Thyroid gland (tissue), 4 donors: ENCODE results near the gene PPIP5K1.

Experiments used
- POLR2A ChIP-seq, 2 donors: fragments of 450-650 bp; IDR thresholded peaks; one replicate each; pipeline ENCODE4 v1.6.1; 2017; ENCODE audit warnings: antibody characterized with exemption in 2 of 2, mild to moderate bottlenecking in 2 of 2, moderate library complexity in 1 of 2
- TF ChIP-seq, protein P1 (sequence below), 6 experiments: fragments of 200-600 bp in 3 of 6; fragments of 450-650 bp in 3 of 6; sonication (generic) in 3 of 6; IDR thresholded peaks; one replicate each; pipeline ENCODE4 v1.5.1; 2016 to 2019; ENCODE audit warnings: antibody characterized with exemption in 6 of 6, mild to moderate bottlenecking in 2 of 6, inconsistent platforms in 1 of 6, moderate library complexity in 1 of 6

DNA sequence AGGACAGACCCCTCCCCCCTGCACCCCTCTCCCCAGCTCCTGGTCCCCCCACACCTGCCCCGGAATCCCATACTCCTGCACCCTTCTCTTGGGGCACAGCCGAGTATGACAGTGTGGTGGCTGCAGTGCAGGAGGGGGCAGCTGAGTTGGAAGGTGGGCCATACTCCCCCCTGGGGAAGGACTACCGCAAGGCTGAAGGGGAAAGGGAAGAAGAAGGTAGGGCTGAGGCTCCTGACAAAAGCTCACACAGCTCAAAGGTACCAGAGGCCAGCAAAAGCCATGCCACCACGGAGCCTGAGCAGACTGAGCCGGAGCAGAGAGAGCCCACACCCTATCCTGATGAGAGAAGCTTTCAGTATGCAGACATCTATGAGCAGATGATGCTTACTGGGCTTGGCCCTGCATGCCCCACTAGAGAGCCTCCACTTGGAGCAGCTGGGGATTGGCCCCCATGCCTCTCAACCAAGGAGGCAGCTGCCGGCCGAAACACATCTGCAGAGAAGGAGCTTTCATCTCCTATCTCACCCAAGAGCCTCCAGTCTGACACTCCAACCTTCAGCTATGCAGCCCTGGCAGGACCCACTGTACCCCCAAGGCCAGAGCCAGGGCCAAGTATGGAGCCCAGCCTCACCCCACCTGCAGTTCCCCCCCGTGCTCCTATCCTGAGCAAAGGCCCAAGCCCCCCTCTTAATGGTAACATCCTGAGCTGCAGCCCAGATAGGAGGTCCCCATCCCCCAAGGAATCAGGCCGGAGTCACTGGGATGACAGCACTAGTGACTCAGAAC is 62.8 kb downstream of the PPIP5K1 start:
- TF ChIP-seq POLR2A (IDR thresholded peaks at IDR 0.05), result no peak
- TF ChIP-seq, protein P1, sequence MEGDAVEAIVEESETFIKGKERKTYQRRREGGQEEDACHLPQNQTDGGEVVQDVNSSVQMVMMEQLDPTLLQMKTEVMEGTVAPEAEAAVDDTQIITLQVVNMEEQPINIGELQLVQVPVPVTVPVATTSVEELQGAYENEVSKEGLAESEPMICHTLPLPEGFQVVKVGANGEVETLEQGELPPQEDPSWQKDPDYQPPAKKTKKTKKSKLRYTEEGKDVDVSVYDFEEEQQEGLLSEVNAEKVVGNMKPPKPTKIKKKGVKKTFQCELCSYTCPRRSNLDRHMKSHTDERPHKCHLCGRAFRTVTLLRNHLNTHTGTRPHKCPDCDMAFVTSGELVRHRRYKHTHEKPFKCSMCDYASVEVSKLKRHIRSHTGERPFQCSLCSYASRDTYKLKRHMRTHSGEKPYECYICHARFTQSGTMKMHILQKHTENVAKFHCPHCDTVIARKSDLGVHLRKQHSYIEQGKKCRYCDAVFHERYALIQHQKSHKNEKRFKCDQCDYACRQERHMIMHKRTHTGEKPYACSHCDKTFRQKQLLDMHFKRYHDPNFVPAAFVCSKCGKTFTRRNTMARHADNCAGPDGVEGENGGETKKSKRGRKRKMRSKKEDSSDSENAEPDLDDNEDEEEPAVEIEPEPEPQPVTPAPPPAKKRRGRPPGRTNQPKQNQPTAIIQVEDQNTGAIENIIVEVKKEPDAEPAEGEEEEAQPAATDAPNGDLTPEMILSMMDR (IDR thresholded peaks at IDR 0.05), result no peak
